Suprapubic skin (tissue), 4 donors: ENCODE results near the gene THEM5. TPM values are rescaled to one million over a fixed set of nuclear protein-coding genes. Genes with fewer than 3 reads are reported as not detected.

Experiments used
- DNase-seq, 2 donors: peaks; one replicate each; pipeline ENCODE4 v3.0.0-alpha.2; 2019; ENCODE audit warnings: low spot score in 2 of 2
- H3K27ac ChIP-seq: fragments of 200-600 bp; sonication (generic); one replicate; pipeline ENCODE4 v1.5.1; 2019
- H3K27me3 ChIP-seq: fragments of 200-600 bp; sonication (generic); one replicate; pipeline ENCODE4 v1.5.1; 2019
- H3K36me3 ChIP-seq: fragments of 200-600 bp; sonication (generic); one replicate; pipeline ENCODE4 v1.5.1; 2019
- H3K4me1 ChIP-seq: fragments of 200-600 bp; sonication (generic); one replicate; pipeline ENCODE4 v1.5.1; 2019
- H3K4me3 ChIP-seq: fragments of 200-600 bp; sonication (generic); one replicate; pipeline ENCODE4 v1.5.1; 2019; ENCODE audit warnings: mild to moderate bottlenecking
- H3K9me3 ChIP-seq: fragments of 200-600 bp; sonication (generic); one replicate; pipeline ENCODE4 v1.5.1; 2019
- CTCF ChIP-seq, 2 donors: fragments of 200-600 bp in 1 of 2; fragments of 450-650 bp in 1 of 2; sonication (generic) in 1 of 2; IDR thresholded peaks; one replicate each; pipeline ENCODE4 v1.5.1; 2016 to 2019; ENCODE audit warnings: antibody characterized with exemption in 2 of 2, mild to moderate bottlenecking in 1 of 2, moderate library complexity in 1 of 2
- EP300 ChIP-seq: sonication (generic); formaldehyde crosslinking; IDR thresholded peaks from one replicate; pipeline ENCODE4 v1.6.1; 2017; ENCODE audit warnings: antibody characterized with exemption
- POLR2A ChIP-seq, 2 donors: fragments of 450-650 bp; IDR thresholded peaks; one replicate each; pipeline ENCODE4 v1.6.1; 2017; ENCODE audit warnings: antibody characterized with exemption in 2 of 2, mild to moderate bottlenecking in 2 of 2, moderate library complexity in 2 of 2
- POLR2AphosphoS5 ChIP-seq, 3 donors: sonication (generic); formaldehyde crosslinking; IDR thresholded peaks; one replicate each; pipeline ENCODE4 v1.6.1; 2017; ENCODE audit warnings: antibody characterized with exemption in 3 of 3
- WGBS: methylation state at CpG from one replicate; pipeline ENCODE4 v1.1.5; 2018; 5-methylcytosine and 5-hydroxymethylcytosine counted together
- total RNA-seq, 4 donors: library from RNA; depleted of rRNA; stranded (reverse); fragments of >200 nt; gene quantifications; one replicate each; pipeline ENCODE4 v1.1.0, GENCODE V29; 2016

THEM5 gene
- total RNA-seq, 4 donors from 2014 or later: 29.1 to 89.7 (median 64.3) TPM

- TF ChIP-seq EP300 (no peak), POLR2A (IDR thresholded peaks at IDR 0.05) (no peak), POLR2AphosphoS5 (IDR thresholded peaks at IDR 0.05) (no peak), CTCF (IDR thresholded peaks at IDR 0.05) (no peak)
- Histone ChIP-seq H3K27me3 (no peaks in the 10 kb centered on the region), H3K36me3 (peaks cover 3% of the 10 kb centered on the region), H3K4me3 (no peak overlapping the region), H3K4me1 (peaks cover 33% of the 10 kb centered on the region), H3K27ac (no peak overlapping the region), H3K9me3 (no peaks in the 10 kb centered on the region)
- WGBS: 55% methylated on average over 14 of the region's 21 CpGs
- no peak for DNase-seq
These were observed 27.5 kb downstream of the THEM5 start for GRCh38 chr1:151825751-151826660.

GRCh38 chr1:151825204-151825603 lies 28.3 kb downstream of the THEM5 start:
- Histone ChIP-seq H3K4me1 (peaks cover 30% of the 10 kb centered on the region), H3K27ac (no peak overlapping the region), H3K4me3 (no peak overlapping the region), H3K27me3 (no peaks in the 10 kb centered on the region), H3K36me3 (peaks cover 3% of the 10 kb centered on the region), H3K9me3 (no peaks in the 10 kb centered on the region)
- DNase-seq: no peak
- WGBS: 75% methylated on average over 7 of the region's 9 CpGs
- TF ChIP-seq CTCF (IDR thresholded peaks at IDR 0.05) (no peak), EP300 (no peak), POLR2AphosphoS5 (IDR thresholded peaks at IDR 0.05) (no peak), POLR2A (IDR thresholded peaks at IDR 0.05) (no peak)

- DNase-seq: no peak
- no peak overlapping the region for H3K27ac ChIP-seq
- no peaks in the 10 kb centered on the region for H3K27me3 ChIP-seq
- 78% methylated on average over 7 of the region's 8 CpGs for WGBS
- peaks cover 14% of the 10 kb centered on the region for H3K4me1 ChIP-seq
- H3K4me3 ChIP-seq: no peak overlapping the region
- TF ChIP-seq POLR2A (IDR thresholded peaks at IDR 0.05) (no peak), POLR2AphosphoS5 (IDR thresholded peaks at IDR 0.05) (no peak), CTCF (IDR thresholded peaks at IDR 0.05) (no peak), EP300 (no peak)
- H3K36me3 ChIP-seq: peaks cover 3% of the 10 kb centered on the region
- H3K9me3 ChIP-seq: no peaks in the 10 kb centered on the region
These were observed 30.3 kb downstream of the THEM5 start for GRCh38 chr1:151823175-151823574.

GRCh38 chr1:151822404-151822803 lies 31.1 kb downstream of the THEM5 start:
- H3K9me3 ChIP-seq: no peaks in the 10 kb centered on the region
- peaks cover 3% of the 10 kb centered on the region for H3K36me3 ChIP-seq
- H3K27ac ChIP-seq: no peak overlapping the region
- H3K4me3 ChIP-seq: no peak overlapping the region
- no peak for TF ChIP-seq POLR2AphosphoS5 (IDR thresholded peaks at IDR 0.05)
- no peak for TF ChIP-seq POLR2A (IDR thresholded peaks at IDR 0.05)
- no peak for TF ChIP-seq EP300
- no peak for TF ChIP-seq CTCF (IDR thresholded peaks at IDR 0.05)
- no peaks in the 10 kb centered on the region for H3K27me3 ChIP-seq
- no peak for DNase-seq
- peaks cover 11% of the 10 kb centered on the region for H3K4me1 ChIP-seq
- 57% methylated on average over 7 of the region's 7 CpGs for WGBS

GRCh38 chr1:151820940-151821339 lies 32.6 kb downstream of the THEM5 start:
- 28% methylated on average over 2 of the region's 2 CpGs for WGBS
- Histone ChIP-seq H3K36me3 (peaks cover 3% of the 10 kb centered on the region), H3K4me1 (peaks cover 15% of the 10 kb centered on the region), H3K4me3 (no peak overlapping the region), H3K27ac (no peak overlapping the region), H3K9me3 (no peaks in the 10 kb centered on the region), H3K27me3 (no peaks in the 10 kb centered on the region)
- no peak for TF ChIP-seq POLR2AphosphoS5 (IDR thresholded peaks at IDR 0.05)
- no peak for TF ChIP-seq CTCF (IDR thresholded peaks at IDR 0.05)
- TF ChIP-seq POLR2A (IDR thresholded peaks at IDR 0.05): no peak
- TF ChIP-seq EP300: no peak
- DNase-seq: no peak
